ENCODE data around the gene GLI3.

GLI3 gene

DNA sequence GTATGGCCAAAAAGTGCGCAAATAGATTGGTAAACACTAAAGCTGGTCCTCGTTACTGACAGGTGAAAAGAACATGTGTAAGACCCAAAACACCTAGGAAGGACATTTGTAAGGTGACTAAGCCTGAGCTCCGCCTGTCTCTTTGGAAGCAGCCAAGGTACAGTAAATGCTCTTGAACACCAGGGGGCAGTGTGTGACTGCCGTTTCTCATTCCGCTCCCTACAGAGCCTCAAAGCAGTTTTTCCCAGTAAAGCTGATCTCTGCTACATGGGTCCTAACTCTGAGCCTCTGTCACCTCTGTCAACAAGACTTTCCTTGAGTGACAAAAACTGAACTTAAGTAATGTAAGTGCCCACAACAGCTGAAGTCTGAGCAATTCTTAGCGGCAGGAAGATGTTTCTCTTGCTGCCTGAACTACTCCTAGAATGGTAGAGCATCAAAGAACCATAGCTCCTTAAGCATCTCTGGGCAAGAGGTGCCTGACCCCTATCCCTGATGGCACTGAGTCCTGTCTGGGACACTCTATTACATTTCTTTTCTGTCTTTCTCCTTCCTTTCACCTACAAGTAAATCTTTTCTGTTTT, 296.2 kb downstream of the GLI3 start:
- Histone ChIP-seq H3K4me1 (ENCODE audit: insufficient read depth, low read length) (no peaks in the 10 kb centered on the region), H2AFZ (ENCODE audit: low read depth, low read length) (no peak overlapping the region), H3K4me3 (ENCODE audit: low read length) (no peak overlapping the region)

DNA sequence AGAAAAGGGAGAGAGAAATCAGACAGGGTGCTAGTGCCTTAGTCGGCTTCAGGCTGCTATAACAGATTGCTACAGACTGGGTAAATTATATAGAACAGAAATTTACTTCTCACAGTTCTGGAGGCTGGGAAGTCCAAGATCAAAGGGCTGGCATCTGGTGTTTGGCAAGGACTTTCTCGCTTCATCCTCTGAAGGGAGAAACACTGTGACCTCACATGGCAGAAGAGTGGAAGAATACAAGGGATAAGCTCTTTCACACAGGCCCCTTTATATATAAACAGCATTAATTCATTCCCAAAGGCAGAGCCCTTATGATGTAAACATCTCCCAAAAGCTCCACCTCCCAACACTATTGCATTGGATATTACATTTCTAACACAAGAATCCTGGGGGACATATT, 298.6 kb downstream of the GLI3 start:
- no peaks in the 10 kb centered on the region for H3K36me3 ChIP-seq (ENCODE audit: insufficient read depth, low read length)
- H2AFZ ChIP-seq (ENCODE audit: low read depth, low read length): no peak overlapping the region
- no peaks in the 10 kb centered on the region for H3K27me3 ChIP-seq (ENCODE audit: insufficient read depth, low read length)
- no peaks in the 10 kb centered on the region for H3K9me3 ChIP-seq (ENCODE audit: low read length)
- H3K4me1 ChIP-seq (ENCODE audit: insufficient read depth, low read length): no peaks in the 10 kb centered on the region
- no peak overlapping the region for H3K4me3 ChIP-seq (ENCODE audit: low read length)

More for the DNA sequence above, 296.2 kb downstream of the GLI3 start:
- H3K36me3 ChIP-seq (ENCODE audit: insufficient read depth, low read length): no peaks in the 10 kb centered on the region
- H3K9me3 ChIP-seq (ENCODE audit: low read length): no peaks in the 10 kb centered on the region
- no peaks in the 10 kb centered on the region for H3K27me3 ChIP-seq (ENCODE audit: insufficient read depth, low read length)

DNA sequence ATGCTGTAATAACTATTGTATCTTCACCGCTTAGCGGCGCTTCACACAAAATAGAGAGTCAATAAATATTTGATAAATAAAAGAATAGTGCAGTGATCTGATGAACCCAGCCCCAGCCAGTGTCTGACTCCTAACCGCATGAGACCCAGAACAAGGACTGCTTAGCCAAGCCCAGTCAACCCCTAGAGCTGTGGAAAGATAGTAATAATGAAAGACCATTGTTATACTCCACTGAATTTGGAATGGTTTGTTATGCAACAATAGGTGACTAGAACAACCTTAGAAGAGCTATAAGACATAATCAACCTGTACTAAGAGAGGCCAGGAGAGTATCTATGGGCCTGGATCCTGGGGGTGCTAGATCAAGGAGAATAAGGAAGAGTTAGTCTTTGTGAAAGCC, 303.6 kb downstream of the GLI3 start:
- H3K9me3 ChIP-seq (ENCODE audit: low read length): no peaks in the 10 kb centered on the region
- no peaks in the 10 kb centered on the region for H3K36me3 ChIP-seq (ENCODE audit: insufficient read depth, low read length)
- H3K27me3 ChIP-seq (ENCODE audit: insufficient read depth, low read length): no peaks in the 10 kb centered on the region
- no peaks in the 10 kb centered on the region for H3K4me1 ChIP-seq (ENCODE audit: insufficient read depth, low read length)
- no peak overlapping the region for H2AFZ ChIP-seq (ENCODE audit: low read depth, low read length)
- H3K4me3 ChIP-seq (ENCODE audit: low read length): no peak overlapping the region

DNA sequence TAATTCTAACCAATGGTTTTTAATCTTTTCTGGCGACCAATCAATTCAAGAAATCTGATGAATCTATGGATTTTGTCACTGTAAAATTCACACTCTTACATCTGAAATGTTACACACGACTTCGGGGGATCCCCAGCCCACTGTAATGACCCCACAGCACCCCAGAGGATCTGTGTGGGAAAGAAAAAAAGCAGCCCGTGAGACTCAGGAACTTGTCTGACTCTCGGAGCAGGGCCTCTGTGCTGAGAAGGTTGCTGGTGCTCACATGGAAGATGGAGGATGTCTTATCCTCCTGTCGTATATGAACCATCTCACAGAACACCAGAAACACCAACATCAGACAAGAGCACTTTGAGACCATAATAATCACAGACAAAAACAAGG, 305.8 kb downstream of the GLI3 start:
- no peak overlapping the region for H2AFZ ChIP-seq (ENCODE audit: low read depth, low read length)
- no peak overlapping the region for H3K4me3 ChIP-seq (ENCODE audit: low read length)
- H3K4me1 ChIP-seq (ENCODE audit: insufficient read depth, low read length): no peaks in the 10 kb centered on the region
- H3K27me3 ChIP-seq (ENCODE audit: insufficient read depth, low read length): no peaks in the 10 kb centered on the region
- no peaks in the 10 kb centered on the region for H3K9me3 ChIP-seq (ENCODE audit: low read length)
- no peaks in the 10 kb centered on the region for H3K36me3 ChIP-seq (ENCODE audit: insufficient read depth, low read length)

DNA sequence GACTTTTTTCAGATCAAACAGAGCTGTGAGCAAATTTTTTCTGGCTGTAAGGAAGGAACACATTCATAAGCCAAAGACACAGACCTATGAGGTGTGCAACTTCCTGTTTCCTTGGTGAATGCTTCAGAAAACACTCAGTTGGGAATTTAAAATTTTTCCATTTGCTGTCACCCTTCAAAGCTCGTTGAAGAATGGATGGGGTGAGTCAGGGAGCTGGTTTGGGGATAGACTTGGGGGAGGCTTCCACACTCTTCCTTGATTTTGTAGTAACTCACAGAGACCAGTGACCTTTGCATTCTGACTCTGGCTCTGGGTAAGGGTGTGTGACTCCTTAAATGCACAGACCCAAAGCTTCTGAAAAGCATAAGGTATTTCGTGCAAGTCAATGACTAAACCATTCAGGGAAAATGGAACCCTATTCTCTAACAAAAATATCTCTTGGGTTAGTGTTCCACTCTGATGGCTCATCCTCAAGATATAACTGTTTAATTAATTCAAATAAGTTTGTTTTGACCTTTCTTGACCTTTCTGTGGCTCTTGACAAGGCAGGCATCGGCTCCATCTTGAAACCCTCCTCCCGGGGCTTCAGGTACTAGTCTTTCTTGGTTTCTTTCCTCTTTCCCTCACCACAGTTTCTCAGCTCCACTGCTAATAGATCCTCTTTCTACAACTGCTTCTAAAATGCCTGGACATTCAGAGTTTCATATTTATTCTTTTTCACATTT, 306.3 kb downstream of the GLI3 start:
- Histone ChIP-seq H3K36me3 (ENCODE audit: insufficient read depth, low read length) (no peaks in the 10 kb centered on the region), H3K27me3 (ENCODE audit: insufficient read depth, low read length) (no peaks in the 10 kb centered on the region), H3K4me3 (ENCODE audit: low read length) (no peak overlapping the region), H2AFZ (ENCODE audit: low read depth, low read length) (no peak overlapping the region), H3K4me1 (ENCODE audit: insufficient read depth, low read length) (no peaks in the 10 kb centered on the region), H3K9me3 (ENCODE audit: low read length) (no peaks in the 10 kb centered on the region)

DNA sequence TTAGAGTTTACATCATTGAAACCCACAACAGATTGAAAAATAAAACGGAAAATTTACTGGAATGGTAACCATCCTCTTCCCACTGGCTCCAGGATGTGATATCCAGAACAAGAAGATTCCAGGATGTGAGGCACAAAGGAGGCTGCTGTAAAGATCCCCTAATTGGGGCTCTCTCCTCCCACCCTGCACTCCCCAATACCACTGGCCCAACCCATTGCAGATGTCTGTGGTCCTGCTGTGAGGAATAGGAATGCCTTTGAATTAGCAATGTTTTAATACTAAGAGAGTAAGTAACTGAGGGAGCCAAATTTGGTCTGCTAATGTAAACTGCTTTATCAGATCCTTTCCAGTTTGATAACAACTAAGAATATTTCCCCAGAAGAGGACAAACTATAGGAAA, 308.2 kb downstream of the GLI3 start:
- no peaks in the 10 kb centered on the region for H3K4me1 ChIP-seq (ENCODE audit: insufficient read depth, low read length)
- H3K9me3 ChIP-seq (ENCODE audit: low read length): no peaks in the 10 kb centered on the region
- no peak overlapping the region for H2AFZ ChIP-seq (ENCODE audit: low read depth, low read length)
- H3K27me3 ChIP-seq (ENCODE audit: insufficient read depth, low read length): no peaks in the 10 kb centered on the region
- no peak overlapping the region for H3K4me3 ChIP-seq (ENCODE audit: low read length)
- H3K36me3 ChIP-seq (ENCODE audit: insufficient read depth, low read length): no peaks in the 10 kb centered on the region

DNA sequence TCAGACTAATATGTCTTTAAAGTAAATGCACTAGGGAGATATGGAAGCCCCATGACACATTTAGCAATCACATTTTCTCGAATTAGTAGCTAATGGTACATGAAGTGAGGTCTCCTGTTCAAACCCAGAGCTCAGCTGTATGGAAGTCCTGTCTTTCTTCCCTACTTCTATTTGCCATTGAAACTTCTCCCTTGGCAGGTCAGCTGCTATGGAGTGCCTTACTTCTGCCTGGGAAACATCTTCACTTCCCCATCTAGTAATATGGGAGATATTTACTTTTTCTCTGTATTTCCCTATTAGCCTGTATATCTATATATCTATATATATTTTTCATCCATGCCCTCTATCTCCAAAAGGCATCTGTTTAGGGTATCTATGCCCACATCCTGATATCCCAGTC, 308.8 kb downstream of the GLI3 start:
- Histone ChIP-seq H3K9me3 (ENCODE audit: low read length) (no peaks in the 10 kb centered on the region), H3K4me1 (ENCODE audit: insufficient read depth, low read length) (no peaks in the 10 kb centered on the region), H3K4me3 (ENCODE audit: low read length) (no peak overlapping the region), H3K27me3 (ENCODE audit: insufficient read depth, low read length) (no peaks in the 10 kb centered on the region), H3K36me3 (ENCODE audit: insufficient read depth, low read length) (no peaks in the 10 kb centered on the region), H2AFZ (ENCODE audit: low read depth, low read length) (no peak overlapping the region)

DNA sequence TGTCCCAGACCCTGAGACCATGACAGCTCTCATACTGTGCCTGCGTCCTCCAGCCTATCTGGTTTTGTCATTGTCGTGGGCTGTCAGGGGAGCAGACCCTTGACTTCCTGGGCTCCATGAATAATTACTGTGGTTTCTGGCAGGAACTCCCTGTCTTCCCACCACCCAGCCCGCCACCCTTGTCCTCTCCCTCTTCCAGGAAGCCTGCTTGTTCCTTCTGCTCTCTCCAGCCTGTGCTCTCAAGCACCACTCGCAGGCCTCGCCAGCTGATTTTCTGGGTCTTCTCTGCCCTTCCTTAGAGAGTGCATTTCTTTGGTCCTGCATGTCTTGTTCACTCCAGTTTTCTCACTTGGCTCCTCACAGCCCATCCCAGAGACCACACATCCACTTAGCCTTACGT, 309.6 kb downstream of the GLI3 start:
- Histone ChIP-seq H3K36me3 (ENCODE audit: insufficient read depth, low read length) (no peaks in the 10 kb centered on the region), H2AFZ (ENCODE audit: low read depth, low read length) (no peak overlapping the region), H3K9me3 (ENCODE audit: low read length) (no peaks in the 10 kb centered on the region), H3K4me1 (ENCODE audit: insufficient read depth, low read length) (no peaks in the 10 kb centered on the region), H3K4me3 (ENCODE audit: low read length) (no peak overlapping the region), H3K27me3 (ENCODE audit: insufficient read depth, low read length) (no peaks in the 10 kb centered on the region)

DNA sequence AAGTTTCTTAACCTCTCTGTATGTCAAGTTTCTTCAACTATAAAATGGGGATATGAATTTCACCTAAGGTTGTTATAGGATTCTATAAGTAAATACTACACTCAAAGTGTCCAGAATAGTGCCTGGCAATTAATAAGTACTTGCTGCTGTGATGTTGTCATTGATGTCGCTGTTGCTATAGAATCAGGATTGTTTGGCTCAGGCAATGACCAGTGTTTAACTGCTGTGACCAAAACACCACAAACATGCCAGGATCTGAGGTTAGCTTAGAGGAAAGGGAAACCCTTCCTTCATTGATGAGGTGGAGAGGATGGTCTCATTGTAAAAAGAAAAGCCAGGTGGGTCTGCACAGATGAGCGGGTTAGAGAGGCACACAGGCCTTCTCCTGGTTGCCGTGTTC, 311.1 kb downstream of the GLI3 start:
- no peak overlapping the region for H3K4me3 ChIP-seq (ENCODE audit: low read length)
- H3K27me3 ChIP-seq (ENCODE audit: insufficient read depth, low read length): no peaks in the 10 kb centered on the region
- H2AFZ ChIP-seq (ENCODE audit: low read depth, low read length): no peak overlapping the region
- H3K9me3 ChIP-seq (ENCODE audit: low read length): no peaks in the 10 kb centered on the region
- no peaks in the 10 kb centered on the region for H3K4me1 ChIP-seq (ENCODE audit: insufficient read depth, low read length)
- H3K36me3 ChIP-seq (ENCODE audit: insufficient read depth, low read length): no peaks in the 10 kb centered on the region

DNA sequence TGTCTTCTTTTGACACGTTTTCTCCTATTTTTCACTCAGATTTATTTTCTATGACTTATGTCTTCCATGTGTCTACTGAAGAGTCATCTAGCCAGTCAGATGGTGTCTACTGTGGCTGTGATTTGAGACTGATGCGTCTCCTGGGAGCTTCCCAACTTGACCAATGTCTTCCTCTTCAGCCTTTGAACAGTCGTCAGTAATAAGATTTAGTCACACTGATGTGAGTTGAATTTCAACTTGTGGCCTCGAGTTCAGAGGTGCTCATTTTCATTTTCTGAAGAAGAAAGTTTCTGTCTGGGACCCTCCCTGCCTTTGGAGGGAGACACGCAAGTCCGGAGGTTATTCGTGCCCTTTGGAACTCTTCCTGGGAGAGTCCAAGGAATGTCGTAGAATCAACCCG, 312.2 kb downstream of the GLI3 start:
- H3K27me3 ChIP-seq (ENCODE audit: insufficient read depth, low read length): no peaks in the 10 kb centered on the region
- H3K4me1 ChIP-seq (ENCODE audit: insufficient read depth, low read length): no peaks in the 10 kb centered on the region
- no peaks in the 10 kb centered on the region for H3K9me3 ChIP-seq (ENCODE audit: low read length)
- no peak overlapping the region for H2AFZ ChIP-seq (ENCODE audit: low read depth, low read length)
- no peaks in the 10 kb centered on the region for H3K36me3 ChIP-seq (ENCODE audit: insufficient read depth, low read length)
- H3K4me3 ChIP-seq (ENCODE audit: low read length): no peak overlapping the region

DNA sequence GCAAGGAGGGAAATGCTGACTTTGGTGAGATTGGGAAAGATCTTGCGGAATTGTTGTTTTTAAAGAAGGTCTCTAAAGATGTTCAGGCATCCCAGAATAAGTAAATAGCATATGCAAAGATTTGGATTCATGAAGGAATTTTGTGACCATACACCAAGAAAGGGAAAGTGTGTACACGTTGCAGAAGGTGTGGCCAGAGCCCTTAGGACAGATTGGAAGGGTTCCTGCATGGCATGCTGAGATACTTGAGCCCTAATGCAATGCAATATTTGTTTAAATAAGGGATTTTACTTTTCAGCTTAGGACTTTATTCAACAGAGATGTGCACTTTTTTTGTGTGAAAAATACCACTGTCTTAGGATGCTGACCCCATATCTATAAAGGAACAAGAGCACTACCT, 314.6 kb downstream of the GLI3 start:
- Histone ChIP-seq H3K4me3 (ENCODE audit: low read length) (no peak overlapping the region), H3K4me1 (ENCODE audit: insufficient read depth, low read length) (no peaks in the 10 kb centered on the region), H3K27me3 (ENCODE audit: insufficient read depth, low read length) (no peaks in the 10 kb centered on the region), H3K9me3 (ENCODE audit: low read length) (no peaks in the 10 kb centered on the region), H3K36me3 (ENCODE audit: insufficient read depth, low read length) (no peaks in the 10 kb centered on the region), H2AFZ (ENCODE audit: low read depth, low read length) (no peak overlapping the region)

DNA sequence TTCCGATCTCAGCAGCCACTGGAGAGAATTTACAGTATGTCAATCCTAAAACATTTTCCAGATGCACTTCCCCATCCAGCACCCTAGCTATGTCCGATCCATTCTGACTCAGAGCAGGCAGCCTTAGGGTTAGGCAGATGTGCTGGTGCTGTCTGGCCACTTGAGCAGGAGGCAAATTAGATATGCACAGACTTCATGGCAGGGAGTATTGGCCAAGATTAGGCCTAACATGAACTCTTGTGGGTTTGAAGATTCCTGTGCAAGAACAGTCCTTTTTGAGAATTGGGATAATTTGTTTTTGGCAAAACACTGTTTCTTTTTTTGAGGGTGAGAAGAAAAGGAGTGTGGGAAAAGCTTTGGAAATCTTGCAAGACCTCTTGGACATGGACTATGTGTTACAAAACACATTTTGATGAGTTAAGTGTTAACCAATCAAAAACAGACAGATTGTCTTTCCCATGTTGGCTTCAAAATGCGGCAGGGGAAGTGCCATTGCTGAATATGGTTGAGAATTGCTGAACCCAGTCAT, 315.5 kb downstream of the GLI3 start:
- no peaks in the 10 kb centered on the region for H3K36me3 ChIP-seq (ENCODE audit: insufficient read depth, low read length)
- H3K27me3 ChIP-seq (ENCODE audit: insufficient read depth, low read length): no peaks in the 10 kb centered on the region
- H2AFZ ChIP-seq (ENCODE audit: low read depth, low read length): no peak overlapping the region
- H3K4me3 ChIP-seq (ENCODE audit: low read length): no peak overlapping the region
- H3K4me1 ChIP-seq (ENCODE audit: insufficient read depth, low read length): no peaks in the 10 kb centered on the region
- H3K9me3 ChIP-seq (ENCODE audit: low read length): no peaks in the 10 kb centered on the region

DNA sequence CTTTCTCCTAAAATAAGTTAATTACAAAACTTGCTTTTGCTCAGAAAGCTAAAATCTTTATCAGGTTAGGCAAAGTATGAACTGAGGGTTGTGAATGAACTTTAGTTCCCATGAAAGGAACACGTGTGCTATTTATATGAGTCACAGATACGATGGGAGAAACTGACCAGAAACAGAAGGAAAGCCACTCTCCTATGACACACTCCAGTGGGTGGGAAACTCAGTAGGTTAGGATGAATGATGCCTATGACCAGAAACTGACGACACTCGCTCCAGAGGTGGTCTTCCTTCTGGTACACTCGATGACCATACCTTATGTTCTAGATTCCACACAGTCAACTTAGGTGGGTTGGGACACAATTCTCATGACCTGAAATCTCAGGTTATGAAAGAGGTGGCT, 318.4 kb downstream of the GLI3 start:
- Histone ChIP-seq H3K4me3 (ENCODE audit: low read length) (no peak overlapping the region), H3K27me3 (ENCODE audit: insufficient read depth, low read length) (no peaks in the 10 kb centered on the region), H3K36me3 (ENCODE audit: insufficient read depth, low read length) (no peaks in the 10 kb centered on the region), H2AFZ (ENCODE audit: low read depth, low read length) (no peak overlapping the region), H3K9me3 (ENCODE audit: low read length) (no peaks in the 10 kb centered on the region), H3K4me1 (ENCODE audit: insufficient read depth, low read length) (no peaks in the 10 kb centered on the region)

DNA sequence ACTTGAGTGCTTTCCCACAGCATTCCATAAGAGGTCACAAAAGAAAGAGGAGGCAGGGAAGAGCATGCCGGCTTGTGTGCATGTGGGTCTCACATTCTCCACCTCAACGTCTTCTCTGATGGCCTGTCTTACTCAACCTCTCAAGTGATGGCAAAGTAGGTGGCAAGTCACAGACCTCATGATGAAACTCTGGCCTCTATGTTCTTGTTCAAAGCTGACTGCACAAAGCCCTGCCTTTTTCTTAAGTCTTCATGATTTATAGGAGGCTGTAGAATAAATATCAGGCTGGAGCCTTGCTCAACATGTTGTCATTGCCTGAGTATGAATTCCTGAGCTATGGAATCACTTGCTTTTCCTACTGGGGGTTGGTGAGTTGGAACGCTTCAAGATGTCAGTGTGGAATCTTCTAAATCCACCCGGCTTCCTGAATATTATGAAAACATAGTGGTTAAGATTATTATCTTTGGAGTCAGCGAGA, 320.5 kb downstream of the GLI3 start:
- H3K4me1 ChIP-seq (ENCODE audit: insufficient read depth, low read length): no peaks in the 10 kb centered on the region
- H3K9me3 ChIP-seq (ENCODE audit: low read length): no peaks in the 10 kb centered on the region
- H2AFZ ChIP-seq (ENCODE audit: low read depth, low read length): no peak overlapping the region
- no peaks in the 10 kb centered on the region for H3K27me3 ChIP-seq (ENCODE audit: insufficient read depth, low read length)
- H3K36me3 ChIP-seq (ENCODE audit: insufficient read depth, low read length): no peaks in the 10 kb centered on the region
- H3K4me3 ChIP-seq (ENCODE audit: low read length): no peak overlapping the region

All from neuron (in vitro differentiated cells).